NCI-H2196 (cell line): ENCODE results near the gene TMEM196.
A peak's percentile ranks its signal among the peaks of the same experiment; 100 is the strongest.

Experiments
- DNase-seq: peaks from one replicate; lab custom pipeline; 2025; ENCODE audit not compliant: unreplicated experiment; lab: John Stamatoyannopoulos, UW

TMEM196 gene

GRCh38 chr7:19772841-19773760 is at the start of gene TMEM196:
Gene TMEM196, minus strand, starts transcription at chr7:19773617. Its CDS starts 921 bp downstream, at chr7:19772696.
- no peak for DNase-seq

DNA sequence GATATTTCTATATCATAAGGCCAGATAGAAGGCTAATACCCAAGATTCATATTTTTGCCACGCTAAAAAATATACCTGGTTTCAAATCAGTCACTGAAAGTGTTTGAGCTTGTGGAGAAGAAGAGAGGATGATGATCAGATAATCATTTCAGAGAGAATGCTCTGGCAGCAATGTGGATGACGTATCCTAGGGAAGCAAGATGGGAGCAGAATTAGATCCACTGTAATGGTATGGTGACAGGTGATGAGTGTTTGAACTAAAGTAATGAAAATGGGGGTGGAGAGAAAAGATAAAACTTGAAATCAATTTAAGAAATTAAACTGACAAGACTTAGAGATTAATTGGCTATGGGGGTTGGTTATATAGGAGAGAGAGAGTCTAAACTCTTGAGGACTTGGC is 42.7 kb upstream of the TMEM196 start:
- no peak for DNase-seq

- no peak for DNase-seq
These were observed 42.1 kb upstream of the TMEM196 start for GRCh38 chr7:19815546-19815945.

- DNase-seq: no peak
These were observed 41.4 kb upstream of the TMEM196 start for GRCh38 chr7:19814776-19815175.

DNA sequence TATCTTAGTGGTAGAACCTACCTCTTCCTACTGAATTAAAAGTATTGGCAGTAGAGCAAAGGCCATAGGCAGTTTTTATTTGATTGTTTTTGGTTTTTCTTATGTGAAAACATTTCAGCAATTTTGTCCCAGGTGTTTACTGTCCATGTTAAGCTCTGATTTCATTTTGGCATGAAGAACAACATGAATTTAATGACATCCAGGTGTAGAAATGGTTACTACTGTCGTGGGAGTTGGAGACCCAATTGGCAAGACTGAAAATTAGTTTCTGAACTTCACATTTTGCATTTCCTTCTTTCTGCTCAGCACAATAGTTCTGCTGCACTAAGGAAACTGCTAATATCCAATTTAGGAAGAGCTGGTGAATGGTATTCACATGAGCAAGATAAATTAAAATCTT is 38.0 kb upstream of the TMEM196 start:
- DNase-seq: no peak

GRCh38 chr7:19798986-19799385 is 25.6 kb upstream of the TMEM196 start:
- no peak for DNase-seq

DNA sequence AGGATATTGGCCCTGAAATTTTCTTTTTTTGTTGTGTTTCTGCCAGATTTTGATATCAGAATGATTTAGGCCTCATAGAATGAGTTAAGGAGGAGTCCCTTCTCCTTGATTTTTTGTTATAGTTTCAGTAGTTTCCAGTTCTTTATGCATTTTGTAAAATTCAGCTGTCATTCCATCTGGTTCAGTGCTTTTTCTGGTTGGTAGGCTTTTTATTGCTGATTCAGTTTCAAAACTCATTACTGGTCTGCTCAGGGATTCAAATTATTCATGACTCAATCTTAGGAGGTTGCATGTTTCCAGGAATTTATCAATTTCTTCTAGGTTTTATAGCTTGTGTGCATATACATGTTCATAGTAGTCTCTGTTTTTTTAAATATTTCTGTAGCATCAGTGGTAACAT is 10.1 kb upstream of the TMEM196 start:
- no peak for DNase-seq

DNA sequence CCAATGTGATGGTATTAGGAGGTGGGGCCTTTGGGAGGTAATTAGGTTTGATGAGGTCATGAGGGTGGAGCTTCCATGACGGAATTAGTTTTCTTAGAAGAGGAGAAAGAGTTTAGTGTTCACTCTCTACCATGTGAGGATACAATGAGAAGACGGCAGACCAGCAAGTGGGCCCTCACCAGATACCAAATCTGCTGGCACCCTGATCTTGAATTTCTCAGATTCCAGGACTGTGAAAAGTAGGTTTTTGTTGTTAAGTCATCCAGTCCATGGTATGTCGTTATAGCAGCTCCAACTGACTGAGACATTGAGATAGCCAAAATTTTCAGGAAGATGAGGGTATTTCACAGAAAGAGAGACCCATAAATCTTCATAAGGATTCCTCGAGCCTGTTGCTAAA is 3.6 kb upstream of the TMEM196 start:
- DNase-seq: no peak

DNA sequence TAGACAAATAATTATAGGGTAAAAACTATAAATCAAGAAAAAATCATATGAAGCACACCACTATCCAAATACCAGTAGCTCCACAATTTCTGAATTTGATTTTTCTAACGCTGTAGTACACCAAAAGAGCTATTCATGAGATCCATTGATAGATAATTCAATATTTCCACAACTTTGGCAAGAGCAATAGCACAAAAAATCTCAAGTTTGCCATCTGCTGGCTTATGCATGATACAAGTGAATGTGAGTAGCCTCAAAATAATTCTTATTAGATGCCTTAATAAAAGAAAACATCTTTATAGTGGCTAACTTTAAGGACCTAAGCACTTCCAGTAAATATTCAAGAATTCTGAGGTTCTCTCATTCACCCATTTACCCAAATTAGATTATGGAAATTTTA is 2.2 kb upstream of the TMEM196 start:
- no peak for DNase-seq

- no peak for DNase-seq
These were observed 1.1 kb downstream of the TMEM196 start for GRCh38 chr7:19772306-19772705.

- DNase-seq: no peak
These were observed 10.8 kb downstream of the TMEM196 start for GRCh38 chr7:19762631-19763030.

DNA sequence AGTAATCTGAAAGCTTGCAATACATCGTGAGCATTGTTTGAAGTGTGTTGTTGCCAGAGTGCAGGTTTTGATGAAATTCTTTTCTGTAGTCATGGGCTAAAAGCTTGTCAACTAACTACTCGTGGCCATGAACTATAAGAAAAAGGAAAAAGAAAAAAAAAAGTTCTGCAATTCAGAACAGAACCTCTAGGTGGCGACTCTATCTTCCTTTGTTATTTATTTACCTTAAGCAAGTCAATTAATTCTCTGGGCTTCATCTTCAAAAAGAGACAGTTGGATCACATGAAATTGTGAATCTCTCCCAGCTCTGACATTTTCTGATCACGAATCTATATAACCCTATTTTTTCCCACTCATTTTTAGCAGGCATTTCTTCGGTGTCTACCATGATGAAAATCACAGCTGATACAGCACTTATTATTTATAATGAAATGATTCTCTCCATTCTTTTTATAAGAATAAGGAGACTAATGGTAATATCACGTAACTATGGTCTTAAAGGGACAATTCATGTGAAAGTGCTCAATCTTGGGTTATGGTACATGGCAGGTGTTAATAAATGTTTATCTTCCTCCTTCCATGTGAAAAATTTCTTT is 18.8 kb downstream of the TMEM196 start:
- peak; percentile 44 for DNase-seq

DNA sequence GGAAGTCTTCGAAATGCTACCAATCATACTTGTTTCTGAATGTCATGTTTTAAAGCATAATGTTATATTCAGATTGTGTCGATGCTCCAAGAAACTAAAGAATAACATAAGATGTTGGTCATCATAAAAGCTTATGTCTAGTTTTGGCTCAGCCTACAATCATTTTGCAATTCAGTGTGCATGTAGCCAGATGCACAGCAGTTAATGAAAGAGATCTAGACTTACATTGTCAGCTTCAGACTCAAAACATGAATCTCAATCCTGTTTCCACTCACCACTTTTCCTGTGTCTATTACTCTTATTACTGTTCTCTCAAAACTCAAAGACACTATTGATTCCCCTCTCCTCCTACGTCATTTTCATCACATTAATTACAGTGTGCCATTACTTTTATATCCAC is 21.4 kb downstream of the TMEM196 start:
- DNase-seq: no peak

DNA sequence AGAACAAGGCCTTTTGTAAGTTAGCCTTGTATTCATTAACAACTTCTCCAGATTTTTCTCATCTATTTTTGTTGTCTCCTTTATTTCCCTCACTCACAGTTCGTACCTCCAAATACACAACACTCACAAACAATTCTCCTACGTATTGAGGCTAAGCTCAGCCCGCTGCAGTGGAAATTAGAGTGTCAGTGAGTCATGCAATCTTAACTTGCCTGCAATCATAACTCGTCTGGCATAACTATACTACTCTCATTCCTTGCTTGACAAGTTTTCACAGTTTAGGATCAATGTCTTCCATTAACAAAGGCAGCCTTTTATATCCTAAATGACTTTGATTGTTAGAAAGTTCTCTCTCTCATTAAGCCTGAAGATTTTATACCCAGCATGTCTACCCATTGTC is 23.8 kb downstream of the TMEM196 start:
- no peak for DNase-seq

GRCh38 chr7:19747740-19748339 is 25.6 kb downstream of the TMEM196 start:
- peak; percentile 59 for DNase-seq

- no peak for DNase-seq
These were observed 29.3 kb downstream of the TMEM196 start for GRCh38 chr7:19744075-19744474.

DNA sequence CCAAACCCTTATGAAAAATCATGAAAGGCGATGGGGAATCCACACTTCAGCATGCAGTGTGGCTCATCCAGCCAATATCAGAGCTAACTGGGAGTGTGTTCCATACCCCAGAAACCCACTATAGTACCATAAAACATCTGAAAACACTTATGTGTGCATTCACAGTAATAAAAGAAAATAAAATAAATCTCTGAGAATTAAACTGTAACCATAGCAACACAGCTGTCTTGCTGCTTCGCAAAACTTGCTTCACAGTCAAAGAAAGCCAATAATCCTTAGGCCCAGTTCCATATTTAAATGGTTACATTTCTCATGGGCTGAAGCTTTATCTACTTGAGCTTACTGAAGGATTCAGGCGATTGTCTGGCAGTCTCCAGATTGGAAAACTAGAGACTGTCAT is 44.7 kb downstream of the TMEM196 start:
- DNase-seq: no peak

DNA sequence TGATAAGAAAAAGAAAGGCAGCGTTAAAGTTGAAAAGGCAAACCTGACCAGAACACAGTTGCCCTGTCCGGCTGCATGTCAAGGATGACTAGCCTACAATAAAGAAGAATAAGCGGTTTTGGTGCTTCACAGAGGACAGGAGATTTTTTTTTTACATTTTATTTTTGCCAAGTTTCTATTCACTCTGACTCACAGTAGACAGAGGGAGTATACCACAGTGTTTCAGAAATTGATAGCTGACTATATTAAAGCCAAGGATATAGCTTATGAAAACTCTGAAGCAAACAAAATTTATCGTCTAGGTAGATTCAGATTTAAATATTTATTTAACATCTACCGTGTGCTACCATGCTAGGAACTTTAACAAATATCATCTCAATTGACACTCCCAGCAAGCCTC is 47.6 kb downstream of the TMEM196 start:
- DNase-seq: no peak

DNA sequence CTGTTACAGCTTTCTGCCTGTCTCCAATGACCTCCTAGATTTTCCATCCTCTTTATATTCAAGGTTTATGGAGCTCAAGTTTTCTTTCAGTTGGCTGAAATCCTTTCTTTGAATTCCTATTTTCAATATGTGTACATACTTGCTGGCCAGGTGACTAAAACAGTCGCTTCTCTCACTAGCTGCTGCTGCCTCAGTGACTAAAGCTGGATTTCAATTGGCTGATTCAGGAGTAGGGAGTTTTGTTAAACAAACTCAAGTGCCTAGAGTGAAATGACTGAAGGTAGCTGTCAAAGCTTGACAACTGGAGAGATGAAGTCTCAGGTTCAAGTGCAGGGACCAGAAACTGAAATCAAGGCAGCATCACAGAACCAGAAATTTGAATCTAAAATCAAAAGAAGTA is 57.9 kb downstream of the TMEM196 start:
- no peak for DNase-seq

- peak; percentile 57 for DNase-seq
These were observed 59.7 kb downstream of the TMEM196 start for GRCh38 chr7:19713676-19714075.

GRCh38 chr7:19709249-19709578 is 64.2 kb downstream of the TMEM196 start:
- DNase-seq: no peak
